IPS-NIHi7 (cell line): Measurements from ENCODE around the gene CDC25B.

Experiments
- DNase-seq: peaks from one replicate; pipeline ENCODE4 v3.0.0; 2012; ENCODE audit warnings: mixed read lengths; ENCODE audit errors: extremely low spot score

The CDC25B gene

GRCh38 chr20:3795511-3796468 lies at the start of gene CDC25B:
Gene CDC25B, plus strand, starts transcription at chr20:3796310. Its CDS starts 222 bp downstream, at chr20:3796532.
- DNase-seq: peak; percentile 86

- no peak for DNase-seq
Measured at GRCh38 chr20:3747471-3747870, 48.6 kb upstream of the CDC25B start.

DNA sequence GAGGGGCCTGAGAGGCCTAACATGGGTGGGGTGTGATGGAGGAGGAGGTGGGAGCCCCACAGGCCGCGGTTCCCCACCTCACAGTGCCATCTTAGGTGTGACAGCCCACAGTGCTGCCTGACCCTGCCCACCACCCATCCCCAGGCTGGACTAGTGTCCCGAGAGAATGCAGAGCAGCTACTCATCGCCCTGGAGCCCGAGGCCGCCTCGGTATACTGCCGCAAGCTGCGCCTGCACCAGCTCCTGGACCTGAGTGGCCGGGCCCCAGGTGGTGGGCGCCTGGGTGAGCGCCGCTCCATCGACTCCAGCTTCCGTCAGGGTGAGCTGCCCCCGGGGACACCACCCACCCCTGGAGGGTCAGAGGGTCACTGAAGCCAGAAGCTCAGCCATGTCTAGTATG lies 48.0 kb upstream of the CDC25B start:
- DNase-seq: no peak

- no peak for DNase-seq
Measured at GRCh38 chr20:3749087-3749688, 46.9 kb upstream of the CDC25B start.

- DNase-seq: peak; percentile 85
Measured at GRCh38 chr20:3749689-3750531, 46.2 kb upstream of the CDC25B start.

GRCh38 chr20:3751305-3751674 lies 44.8 kb upstream of the CDC25B start:
- peak; percentile 51 for DNase-seq

DNA sequence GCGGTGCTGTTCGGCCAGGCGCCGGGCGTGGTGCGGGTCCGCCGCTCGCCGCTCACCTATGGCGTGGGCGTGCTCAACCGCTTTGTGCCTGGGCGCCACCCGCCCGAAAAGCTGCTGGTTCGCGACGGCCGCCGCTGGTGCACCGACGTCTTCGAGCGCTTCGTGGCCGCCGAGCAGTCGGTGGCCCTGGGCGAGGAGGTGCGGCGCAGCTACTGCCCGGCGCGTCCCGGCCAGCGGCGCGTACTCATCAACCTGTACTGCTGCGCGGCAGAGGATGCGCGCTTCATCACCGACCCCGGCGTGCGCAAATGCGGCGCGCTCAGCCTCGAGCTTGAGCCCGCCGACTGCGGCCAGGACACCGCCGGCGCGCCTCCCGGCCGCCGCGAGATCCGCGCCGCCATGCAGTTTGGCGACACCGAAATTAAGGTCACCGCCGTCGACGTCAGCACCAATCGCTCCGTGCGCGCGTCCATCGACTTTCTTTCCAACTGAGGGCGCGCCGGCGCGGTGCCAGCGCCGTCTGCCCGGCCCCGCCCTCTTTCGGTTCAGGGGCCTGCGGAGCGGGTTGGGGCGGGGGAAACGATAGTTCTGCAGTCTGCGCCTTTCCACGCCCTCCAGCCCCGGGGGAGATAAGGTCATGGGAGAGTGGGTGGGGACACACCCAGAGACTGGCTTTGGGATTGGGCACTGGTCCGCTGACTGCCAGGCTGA lies 44.3 kb upstream of the CDC25B start:
- DNase-seq: peak; percentile 65

GRCh38 chr20:3752386-3752759 lies 43.7 kb upstream of the CDC25B start:
- no peak for DNase-seq

GRCh38 chr20:3753098-3753497 lies 43.0 kb upstream of the CDC25B start:
- DNase-seq: peak; percentile 85

DNA sequence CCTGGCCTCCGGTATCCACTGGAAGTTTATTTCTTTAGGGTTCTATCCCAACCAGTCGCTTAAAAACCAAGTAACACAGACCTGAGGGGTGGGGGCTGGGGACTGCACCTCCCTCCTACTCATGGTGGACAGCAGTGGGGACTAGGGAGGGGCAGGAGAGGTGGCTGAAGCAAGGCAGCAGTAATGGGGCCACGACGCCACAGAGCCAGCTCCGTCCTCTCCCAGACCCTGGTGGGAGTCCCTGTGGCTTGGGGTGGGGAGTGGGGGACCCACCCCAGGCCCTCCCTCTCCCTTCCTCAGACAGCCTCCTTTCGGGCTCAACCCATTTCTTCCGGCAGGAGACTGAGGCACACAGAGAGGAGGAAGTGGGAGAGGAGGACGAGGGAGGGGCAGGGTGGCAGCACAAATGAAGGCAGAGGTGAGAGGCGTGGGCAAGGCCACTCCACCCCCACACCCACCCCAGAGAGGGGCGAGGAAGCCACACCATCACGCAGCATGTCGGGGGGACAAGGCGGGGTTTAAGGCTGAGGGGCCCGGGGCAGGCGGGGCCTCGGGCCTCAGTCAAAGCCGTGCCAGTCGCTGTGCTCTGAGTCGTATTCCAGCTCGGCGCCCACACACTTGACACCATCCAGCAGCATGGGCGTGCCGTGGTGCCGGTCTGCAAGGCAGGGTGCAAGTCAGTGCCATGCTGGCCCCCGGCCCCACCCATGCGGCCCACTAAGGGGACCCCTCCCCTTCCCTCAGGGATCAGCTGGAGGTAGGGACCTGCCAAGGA lies 42.4 kb upstream of the CDC25B start:
- no peak for DNase-seq

GRCh38 chr20:3754276-3754630 lies 41.9 kb upstream of the CDC25B start:
- no peak for DNase-seq

- DNase-seq: no peak
Measured at GRCh38 chr20:3755269-3755668, 40.8 kb upstream of the CDC25B start.

GRCh38 chr20:3755814-3756480 lies 40.2 kb upstream of the CDC25B start:
- DNase-seq: no peak

DNA sequence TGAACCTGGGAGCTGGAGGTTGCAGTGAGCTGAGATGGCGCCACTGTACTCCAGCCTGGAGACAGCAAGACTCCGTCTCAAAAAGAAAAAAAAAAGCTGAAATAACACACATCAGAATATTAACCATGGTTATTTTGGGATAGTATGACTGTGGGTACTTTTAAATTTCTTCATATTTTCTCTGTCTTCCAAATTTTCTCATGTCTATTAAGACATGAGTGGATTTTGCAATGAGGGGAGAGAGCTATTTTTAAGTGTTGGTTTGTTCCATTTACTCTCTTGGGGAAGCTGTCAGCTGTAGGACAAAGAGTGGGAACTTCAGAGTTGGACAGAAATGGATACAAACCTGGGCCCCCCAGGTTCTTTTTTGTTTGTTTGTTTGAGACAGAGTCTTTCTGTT lies 38.8 kb upstream of the CDC25B start:
- DNase-seq: no peak

DNA sequence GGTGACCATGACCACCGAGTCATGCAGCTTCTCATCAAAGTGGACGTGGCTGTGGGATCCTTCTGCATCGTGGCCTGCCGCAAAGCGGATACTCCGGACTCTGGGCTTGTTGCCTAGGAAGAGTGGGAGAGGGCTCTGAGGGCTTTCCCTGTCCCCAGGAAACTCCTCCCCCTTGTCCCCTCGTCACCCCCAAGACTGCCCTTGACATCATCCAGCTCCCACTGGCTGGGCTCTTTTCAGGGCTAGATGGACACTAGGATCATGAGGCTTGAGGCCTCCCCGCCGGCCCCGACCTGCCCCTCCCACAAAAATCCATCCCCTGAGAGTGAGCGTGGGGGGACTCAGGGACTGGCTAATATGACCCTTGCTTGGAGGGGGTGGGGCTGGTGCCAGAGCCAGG lies 37.5 kb upstream of the CDC25B start:
- no peak for DNase-seq

DNA sequence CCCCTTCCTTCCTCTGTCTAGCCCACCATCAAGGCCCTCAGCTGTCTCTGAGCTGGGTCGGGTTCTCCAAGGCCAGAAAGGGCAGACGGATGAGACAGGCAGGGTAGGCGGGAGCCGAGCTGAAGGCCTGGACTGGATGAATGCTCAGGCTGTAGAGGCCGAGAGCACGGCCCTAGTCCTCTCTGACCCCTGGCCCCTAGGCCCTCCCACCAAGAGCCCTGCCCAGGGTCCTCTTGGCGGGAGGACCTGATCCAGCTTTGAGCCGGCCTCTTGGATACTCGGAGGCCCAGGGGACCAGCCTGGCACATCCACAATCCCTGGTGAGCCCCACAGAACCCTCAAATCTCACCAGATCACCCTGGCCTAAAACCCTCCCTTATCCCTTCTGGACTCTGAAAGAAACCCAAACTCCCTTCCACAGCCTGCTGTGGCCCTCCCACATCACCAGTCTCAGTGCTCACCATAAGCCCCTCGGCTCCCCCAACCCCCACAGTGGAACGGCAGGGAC lies 36.7 kb upstream of the CDC25B start:
- no peak for DNase-seq

DNA sequence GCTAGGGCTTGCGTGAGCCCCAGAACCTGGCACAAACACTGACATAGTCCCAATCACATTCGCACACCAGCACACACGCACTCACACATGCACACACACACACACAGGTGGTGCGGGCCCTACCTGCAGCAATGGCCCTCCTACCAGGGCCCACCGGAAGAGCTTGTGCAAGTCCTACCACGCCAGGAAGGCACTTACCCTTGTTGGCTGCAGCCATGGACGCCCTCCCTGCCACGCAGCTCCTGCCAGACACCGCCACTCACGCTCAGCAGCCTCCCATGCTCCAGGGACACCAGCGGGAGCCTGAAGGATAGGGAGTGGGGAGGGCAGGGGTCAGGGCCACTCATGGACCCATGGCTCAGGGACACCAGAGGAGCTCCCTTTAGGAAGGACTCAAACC lies 36.2 kb upstream of the CDC25B start:
- DNase-seq: no peak

- no peak for DNase-seq
Measured at GRCh38 chr20:3760655-3761348, 35.3 kb upstream of the CDC25B start.
